GM10266 (cell line): Measurements from ENCODE around the gene TOX3.

Source experiments
- DNase-seq: peaks from one replicate; pipeline ENCODE4 v3.0.0; 2012; ENCODE audit errors: extremely low spot score
- TF ChIP-seq, protein P1 (sequence below): IDR thresholded peaks from 2 replicates; pipeline ENCODE4 v1.5.1; 2012; ENCODE audit warnings: mild to moderate bottlenecking, low read depth; ENCODE audit not compliant: control insufficient read depth, insufficient read depth; ENCODE audit errors: missing control alignments

TOX3 gene

DNA sequence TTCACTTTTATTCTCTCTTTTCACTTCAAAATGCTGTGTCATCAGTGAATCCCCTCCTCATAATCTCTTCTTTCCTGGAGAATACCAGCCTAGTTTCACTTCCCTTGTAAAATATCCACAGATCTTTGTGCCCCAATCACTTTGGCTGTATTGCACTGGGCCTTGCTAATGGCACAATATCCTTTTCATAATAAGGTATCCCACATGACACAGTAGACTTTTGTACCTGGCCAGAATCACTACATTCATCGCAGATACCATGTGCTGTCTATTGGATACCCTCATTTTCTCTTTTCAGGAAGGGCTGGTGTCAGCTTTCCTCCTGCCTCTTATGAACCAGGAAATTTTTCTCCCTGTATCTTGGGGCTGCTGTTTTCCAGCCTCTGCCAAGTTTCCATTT is 25.7 kb upstream of the TOX3 start:
- DNase-seq = no peak
- TF ChIP-seq, protein P1, sequence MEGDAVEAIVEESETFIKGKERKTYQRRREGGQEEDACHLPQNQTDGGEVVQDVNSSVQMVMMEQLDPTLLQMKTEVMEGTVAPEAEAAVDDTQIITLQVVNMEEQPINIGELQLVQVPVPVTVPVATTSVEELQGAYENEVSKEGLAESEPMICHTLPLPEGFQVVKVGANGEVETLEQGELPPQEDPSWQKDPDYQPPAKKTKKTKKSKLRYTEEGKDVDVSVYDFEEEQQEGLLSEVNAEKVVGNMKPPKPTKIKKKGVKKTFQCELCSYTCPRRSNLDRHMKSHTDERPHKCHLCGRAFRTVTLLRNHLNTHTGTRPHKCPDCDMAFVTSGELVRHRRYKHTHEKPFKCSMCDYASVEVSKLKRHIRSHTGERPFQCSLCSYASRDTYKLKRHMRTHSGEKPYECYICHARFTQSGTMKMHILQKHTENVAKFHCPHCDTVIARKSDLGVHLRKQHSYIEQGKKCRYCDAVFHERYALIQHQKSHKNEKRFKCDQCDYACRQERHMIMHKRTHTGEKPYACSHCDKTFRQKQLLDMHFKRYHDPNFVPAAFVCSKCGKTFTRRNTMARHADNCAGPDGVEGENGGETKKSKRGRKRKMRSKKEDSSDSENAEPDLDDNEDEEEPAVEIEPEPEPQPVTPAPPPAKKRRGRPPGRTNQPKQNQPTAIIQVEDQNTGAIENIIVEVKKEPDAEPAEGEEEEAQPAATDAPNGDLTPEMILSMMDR = no peak

GRCh38 chr16:52570495-52571091 is 23.6 kb upstream of the TOX3 start:
- DNase-seq = no peak
- TF ChIP-seq, protein P1 = no peak

GRCh38 chr16:52569701-52570100 is 22.8 kb upstream of the TOX3 start:
- no peak for DNase-seq
- TF ChIP-seq, protein P1 = no peak

DNA sequence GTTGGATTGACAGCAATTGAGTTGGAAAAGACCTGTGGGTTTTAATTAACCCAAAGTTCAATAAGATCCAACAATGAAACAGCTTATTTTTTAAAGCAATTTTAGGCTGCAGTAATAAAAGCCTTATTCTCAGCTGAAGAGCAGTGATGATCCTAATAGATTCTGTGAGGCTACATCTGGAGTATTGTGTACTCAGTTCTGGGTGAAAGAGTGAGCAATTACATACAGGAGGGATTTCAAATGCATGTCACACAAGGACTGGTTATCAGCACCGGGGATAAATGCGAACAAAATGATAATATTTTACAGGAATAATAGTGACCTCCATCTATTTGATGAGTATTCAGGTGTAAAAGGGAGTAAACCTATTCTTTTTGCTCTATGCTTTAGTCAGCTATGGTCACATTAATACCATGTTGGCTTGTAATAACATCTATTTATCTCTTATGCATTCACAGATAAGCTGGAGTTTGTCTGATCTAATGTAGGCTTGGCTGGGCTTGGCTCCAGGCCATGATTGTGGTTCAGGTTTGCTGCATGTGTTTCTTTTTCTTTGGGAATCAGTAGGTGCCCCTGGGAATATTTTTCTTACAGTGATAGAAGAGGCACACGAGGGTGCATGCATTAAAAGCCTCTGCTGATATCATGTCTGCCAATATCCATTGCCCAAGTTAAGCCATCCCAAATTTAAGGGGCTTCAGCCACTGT is 22.2 kb upstream of the TOX3 start:
- no peak for DNase-seq
- TF ChIP-seq, protein P1 = no peak

DNA sequence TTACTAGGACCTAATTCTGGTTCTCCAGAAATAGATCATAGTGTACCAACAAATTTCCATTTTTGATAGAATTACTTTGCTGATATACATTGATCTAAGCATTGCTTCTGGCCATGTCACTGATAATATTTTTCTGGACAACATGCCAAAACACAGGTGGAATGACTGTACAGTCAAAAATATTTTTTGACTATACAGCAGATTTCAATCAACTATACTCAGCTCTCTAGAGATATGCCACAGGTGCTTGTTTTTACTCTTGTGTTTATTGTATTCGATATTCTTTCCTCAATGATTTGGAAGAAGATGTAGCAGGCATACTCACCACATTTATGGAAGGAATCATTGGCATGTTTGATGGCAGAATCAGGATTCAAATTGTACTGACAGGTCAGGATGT is 21.6 kb upstream of the TOX3 start:
- TF ChIP-seq, protein P1 = no peak
- DNase-seq = no peak

DNA sequence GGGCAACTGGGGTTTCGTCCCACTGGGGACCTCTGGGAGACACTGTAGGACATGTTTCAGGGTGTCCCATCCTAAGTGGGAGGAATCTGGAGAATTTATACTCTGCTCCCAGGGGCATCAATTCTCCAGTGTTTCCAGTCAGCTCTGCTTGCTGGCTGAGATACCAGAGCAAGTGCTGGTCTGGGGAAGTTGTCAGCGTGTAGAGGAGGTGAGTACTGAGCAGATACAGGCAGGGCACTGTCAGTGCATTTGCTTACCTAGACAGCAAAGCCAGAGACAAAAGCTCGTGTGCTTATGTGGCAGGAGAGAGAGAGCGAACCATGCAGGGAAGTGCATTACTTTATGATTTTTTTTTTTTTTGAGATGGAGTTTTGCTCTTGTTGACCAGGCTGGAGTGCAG is 20.2 kb upstream of the TOX3 start:
- DNase-seq = no peak
- TF ChIP-seq, protein P1 = no peak

DNA sequence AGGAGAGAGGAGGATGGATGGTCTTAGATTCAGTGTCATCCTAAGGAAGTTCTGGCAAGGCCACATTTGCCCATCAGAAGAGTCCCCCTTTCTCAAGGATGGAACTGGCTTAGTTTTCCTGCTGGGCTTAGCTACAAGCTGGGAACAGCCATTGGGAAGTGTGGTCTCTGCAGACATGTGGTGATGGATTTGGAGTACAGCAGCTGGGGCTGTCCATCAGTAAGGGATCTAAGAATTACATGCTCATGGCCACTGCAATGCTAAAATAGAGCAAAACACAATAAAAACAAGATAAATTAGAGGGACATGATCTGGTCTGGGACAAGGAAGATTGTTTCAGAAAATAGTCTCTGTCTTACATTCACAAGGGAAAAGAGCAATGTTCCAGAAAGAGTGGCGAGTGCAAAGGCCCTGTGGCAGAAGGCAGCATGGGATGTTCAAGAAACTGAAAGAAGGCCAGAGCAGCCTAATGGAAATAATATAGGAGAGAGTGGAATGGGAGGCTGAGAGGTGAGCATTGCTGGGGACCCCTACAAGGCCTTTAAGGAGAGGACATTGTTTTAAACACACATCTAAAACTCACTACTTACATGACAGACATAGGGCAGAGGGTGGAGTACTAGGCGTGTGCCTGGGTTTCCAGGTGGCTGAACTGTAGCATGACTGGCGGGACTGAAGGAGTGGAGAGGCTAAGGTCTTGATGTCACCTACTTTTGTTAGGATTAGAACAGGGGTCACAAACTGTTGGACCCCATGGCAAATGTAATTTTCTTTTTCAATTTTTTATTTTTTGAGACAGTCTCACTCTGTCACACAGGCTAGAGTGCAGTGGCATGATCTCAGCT is 17.0 kb upstream of the TOX3 start:
- TF ChIP-seq, protein P1 = no peak
- no peak for DNase-seq
